Left hindlimb (tissue), 1 donor: ENCODE measurements around the gene MRPL50.

ENCODE experiments used
- DNase-seq: peaks from one replicate; pipeline ENCODE4 v3.0.0-alpha.2; 2018

Gene MRPL50

GRCh38 chr9:101372327-101373118, 25.9 kb downstream of the MRPL50 start:
- no peak for DNase-seq

GRCh38 chr9:101371813-101372212, 26.6 kb downstream of the MRPL50 start:
- no peak for DNase-seq

GRCh38 chr9:101369884-101370531, 28.4 kb downstream of the MRPL50 start:
- no peak for DNase-seq

GRCh38 chr9:101369286-101369685, 29.1 kb downstream of the MRPL50 start:
- no peak for DNase-seq

- DNase-seq: no peak
Measured at GRCh38 chr9:101367323-101367722, 31.1 kb downstream of the MRPL50 start.

GRCh38 chr9:101366038-101366756, 32.2 kb downstream of the MRPL50 start:
- DNase-seq: no peak

GRCh38 chr9:101365181-101365580, 33.2 kb downstream of the MRPL50 start:
- DNase-seq: no peak

GRCh38 chr9:101362450-101362849, 36.0 kb downstream of the MRPL50 start:
- DNase-seq: no peak

GRCh38 chr9:101360647-101361046, 37.8 kb downstream of the MRPL50 start:
- no peak for DNase-seq

GRCh38 chr9:101359679-101360078, 38.7 kb downstream of the MRPL50 start:
- DNase-seq: no peak

DNA sequence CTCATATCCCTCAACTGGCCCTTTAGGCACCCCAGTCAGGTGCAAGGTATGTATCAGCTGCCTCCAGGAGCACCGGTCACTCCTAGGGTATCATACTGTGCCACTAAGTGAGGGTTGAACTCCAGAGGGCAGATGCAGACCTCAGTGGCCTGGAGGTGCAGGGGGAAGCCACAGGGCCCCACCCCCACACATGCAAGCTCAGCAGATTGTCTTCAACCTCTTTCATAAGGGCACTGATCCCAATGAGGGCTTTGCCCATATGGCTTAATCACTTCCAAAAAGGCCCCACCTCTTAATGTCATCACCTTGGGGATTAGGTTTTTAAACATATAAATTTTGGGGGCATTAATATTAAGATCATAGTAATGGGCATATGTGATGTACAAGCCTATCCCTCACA, 41.8 kb downstream of the MRPL50 start:
- DNase-seq: no peak

DNA sequence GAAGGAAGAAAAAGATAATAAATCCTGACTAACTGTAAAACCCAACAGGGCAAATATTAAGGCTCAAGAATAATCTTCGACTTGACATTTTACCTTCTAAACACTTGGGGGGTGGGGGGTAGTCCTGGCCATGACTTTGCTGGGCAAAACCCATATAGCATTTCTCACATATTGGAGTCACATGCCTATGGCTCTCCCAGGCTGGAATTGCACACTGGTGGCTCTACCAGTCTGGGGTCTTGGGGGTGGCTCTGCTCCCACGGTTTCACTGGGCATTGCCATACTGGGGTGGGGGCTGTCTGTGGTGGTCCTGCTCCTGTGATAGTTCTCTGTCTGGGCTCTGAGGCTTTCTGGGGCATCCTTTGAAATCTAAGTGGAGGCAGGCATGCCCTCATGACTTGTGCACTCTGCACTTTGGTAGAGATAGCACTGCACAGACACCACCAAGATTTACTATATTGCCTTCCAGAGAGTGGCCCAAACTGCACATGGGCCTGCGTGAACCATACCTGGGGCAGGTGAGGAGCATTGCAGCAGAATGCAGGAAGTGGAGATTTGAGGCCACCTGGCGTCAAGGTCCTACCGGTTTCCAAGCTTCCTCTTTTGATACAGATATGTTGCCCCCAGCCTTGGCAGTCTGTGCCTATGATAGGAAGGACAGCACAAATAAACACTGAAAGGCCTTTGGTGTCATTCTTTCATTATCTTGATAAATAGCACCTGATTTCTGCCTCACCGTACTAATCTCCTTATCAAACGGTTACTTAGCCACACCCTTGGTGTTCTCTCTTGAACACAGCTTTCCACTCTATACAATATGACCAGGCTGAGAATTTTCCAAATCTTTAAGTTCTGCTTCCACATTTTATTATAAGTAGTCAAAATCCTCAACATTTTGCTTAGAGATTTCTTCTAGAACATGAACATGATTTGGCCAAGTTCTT, 43.4 kb downstream of the MRPL50 start:
- no peak for DNase-seq

- DNase-seq: no peak
Measured at GRCh38 chr9:101354143-101354764, 44.2 kb downstream of the MRPL50 start.

GRCh38 chr9:101353683-101354082, 44.7 kb downstream of the MRPL50 start:
- no peak for DNase-seq

GRCh38 chr9:101352892-101353463, 45.4 kb downstream of the MRPL50 start:
- DNase-seq: no peak

DNA sequence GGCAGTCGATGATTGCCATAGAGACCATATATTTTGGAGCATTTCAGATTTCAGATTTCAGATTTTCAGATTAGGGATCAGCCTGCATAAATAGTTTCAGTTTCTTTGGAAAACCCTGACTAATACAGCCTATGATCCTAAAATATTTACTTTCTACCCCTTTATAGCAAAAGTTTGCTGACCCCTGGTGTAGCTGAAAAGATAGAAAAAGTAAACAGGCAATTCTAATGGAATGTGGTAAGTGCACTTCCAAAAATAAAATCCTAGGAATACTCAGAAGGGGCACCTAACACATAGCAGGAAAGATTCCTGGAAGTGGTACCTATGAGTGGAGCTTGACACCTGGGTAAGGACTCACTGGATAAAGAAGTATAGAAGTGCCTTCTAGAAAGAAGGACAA, 48.1 kb downstream of the MRPL50 start:
- DNase-seq: no peak

DNA sequence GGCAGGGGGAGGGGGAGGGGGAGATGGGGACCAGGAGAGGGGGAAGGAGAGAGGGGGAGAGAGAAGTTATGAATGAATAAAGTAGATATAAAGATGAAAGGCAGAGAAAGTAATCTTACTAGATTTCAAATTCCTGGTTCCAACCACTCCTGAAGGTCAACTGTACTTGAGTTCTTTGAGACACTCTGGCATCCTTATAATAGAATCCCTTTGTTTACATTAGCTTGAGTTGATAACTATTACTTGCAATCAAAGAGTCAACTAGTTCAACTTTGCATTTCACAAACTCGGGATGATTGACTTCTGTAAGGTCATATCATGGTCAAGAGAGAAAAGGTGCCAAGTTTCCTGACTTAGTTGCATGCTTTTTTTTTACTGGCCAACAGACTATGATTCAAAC, 55.8 kb downstream of the MRPL50 start:
- DNase-seq: no peak

DNA sequence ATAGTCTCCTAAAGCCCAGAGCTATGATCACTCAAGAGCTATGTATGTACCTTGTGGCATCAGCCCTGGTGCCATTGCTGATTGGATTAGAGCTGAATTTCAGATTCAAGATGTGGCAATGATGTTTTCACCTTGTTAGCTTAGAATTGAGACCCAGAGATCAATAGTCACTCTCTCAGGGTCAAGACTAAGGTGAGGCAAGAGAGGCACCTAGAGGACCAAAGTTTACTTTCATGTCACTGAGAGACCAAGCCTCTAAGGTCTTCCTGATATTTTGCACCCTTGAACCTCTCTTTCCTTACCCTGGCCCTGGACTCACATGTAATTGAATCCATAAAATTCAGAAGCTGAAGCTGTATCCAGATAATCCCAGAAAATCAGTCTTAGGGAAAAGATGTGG, 56.5 kb downstream of the MRPL50 start:
- DNase-seq: no peak
